HG03432 (cell line): ENCODE results near the gene SCML2.
"Not testable (repeated sequence)": the region's sequence is repeated elsewhere in the genome, so short reads cannot be mapped to it uniquely, and the experiment has no call there.

ENCODE experiments used
- ATAC-seq: cut with Tn5 transposase; IDR thresholded peaks from one replicate; pipeline ENCODE4 v1.9.1; 2021; ENCODE audit warnings: mild to moderate bottlenecking, moderate library complexity; ENCODE audit not compliant: unreplicated experiment

Gene SCML2

DNA sequence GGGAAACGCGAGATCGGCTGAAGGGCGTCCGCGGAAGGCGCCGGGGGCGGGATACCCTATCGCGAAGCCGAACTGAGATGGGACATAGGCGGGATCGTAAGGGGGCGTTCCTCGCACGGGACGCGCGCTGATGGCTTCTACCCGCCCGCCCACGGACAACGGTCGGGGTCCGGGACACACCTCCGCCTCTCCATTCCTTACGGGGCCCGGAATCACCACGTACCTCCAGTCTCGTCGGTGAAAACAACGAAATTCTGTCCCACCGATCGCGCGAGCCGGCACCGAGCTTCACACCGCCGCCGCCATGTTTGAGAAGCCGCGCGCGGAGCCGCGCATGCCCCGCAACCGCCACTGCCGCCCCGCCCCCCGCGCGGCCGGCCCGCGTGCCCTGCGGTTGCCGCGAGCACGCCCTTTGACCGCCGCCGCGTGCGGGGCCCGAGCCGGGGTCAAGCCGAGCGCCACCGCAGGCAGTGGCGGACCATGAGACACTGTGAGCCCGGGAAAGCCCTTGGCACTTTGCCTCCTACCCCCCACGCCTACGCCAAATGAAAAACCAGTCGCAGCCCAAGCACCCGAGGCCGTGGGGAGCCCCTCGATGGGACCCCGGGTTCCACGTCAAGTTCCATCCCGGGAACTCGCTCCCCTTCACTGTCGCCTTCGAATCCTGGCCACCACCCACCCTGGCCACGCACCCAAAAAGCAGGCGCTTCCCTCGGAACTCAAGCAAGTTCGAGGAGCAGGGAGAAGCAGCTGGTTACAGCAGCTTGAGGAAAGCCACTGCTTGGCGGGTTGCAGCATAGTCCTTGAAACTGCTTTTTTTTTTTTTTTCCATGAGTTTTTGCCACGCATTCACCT, at the start of gene SCML2:
TSS of gene SCML2 (minus strand) at position 320 of the 855 bp plus-strand sequence. CDS start 20,617 bp downstream, outside the sequence.
- no peak for ATAC-seq

DNA sequence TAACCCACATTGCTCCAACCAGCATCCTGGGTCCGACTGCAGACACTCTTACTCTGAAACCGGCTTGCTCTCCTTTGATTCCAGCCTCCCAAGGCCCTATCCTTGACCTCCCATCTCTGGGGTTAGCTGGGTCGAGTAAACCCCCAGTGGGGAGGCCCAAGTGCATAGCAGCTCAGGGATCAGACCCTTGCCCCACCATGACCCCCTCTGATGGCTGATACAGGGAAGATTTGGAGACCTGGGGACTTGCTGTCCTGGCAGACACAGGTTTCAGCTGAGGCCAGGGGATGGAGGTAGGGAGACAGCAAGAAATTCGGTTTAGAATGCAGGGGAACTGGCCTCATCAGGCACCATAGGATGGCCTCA, 47.3 kb upstream of the SCML2 start:
- no peak for ATAC-seq

DNA sequence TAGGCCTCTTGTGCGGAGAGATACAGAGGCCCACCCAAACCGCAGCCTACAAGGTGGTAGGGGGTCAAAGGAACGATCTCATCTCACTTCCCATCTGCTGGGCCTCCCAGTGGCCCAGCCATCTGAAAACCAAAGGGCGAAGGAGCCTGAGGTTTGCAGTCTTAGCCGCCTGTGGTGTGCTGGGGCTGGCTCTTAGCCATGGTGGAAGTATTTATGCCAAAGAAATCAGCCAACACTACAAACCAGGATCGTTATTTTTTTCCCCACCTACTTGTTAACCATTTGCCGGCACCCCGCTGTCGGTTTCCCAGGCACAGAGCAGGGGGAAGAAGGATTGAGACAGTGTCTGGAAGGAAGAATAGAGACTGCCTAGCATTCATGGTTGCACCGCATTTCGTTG, 40.0 kb upstream of the SCML2 start:
- no peak for ATAC-seq

DNA sequence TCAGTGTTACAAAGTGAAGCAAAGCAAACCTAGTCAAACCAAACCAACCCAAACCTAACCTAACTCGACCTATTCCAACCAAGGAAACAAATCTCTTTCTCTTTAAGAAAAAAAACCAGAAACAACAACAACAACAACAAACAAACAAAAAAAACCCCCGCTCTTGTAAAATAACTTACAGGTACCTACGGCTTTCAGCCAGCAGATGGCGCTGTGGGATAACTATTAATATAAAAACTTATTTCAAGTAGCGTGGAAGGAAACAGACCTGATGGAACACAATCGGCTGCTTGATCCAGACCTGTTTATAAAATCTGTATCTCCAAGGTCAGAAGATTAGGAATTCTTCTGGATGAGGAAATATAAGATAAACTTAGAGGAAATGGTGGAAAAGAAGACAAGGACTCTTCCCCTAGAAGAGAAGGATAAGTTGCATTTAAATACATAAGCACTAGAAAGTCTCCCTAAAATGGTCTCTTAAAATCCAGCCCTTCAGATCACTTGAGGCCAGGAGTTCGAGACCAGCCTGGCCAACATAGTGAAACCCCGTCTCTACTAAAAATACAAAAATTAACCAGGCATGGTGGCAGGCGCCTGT, 36.6 kb upstream of the SCML2 start:
- no peak for ATAC-seq

DNA sequence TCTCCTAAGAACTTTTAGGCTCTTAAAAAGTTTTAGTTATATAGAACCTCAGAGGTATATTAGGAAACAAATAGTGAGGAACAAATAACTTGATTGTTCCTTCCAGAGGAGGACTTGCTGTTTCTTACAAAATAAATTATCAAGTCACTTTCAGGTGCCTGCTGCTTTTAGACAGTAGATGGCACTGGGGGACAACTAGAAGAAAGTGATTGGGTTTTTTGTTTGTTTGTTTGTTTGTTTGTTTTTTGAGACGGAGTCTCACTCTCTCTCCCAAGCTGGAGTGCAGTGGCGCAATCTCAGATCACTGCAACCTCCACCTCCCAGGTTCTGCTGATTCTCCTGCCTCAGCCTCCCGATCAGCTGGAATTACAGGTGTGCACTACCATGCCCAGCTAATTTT, 35.5 kb upstream of the SCML2 start:
- ATAC-seq = no peak

DNA sequence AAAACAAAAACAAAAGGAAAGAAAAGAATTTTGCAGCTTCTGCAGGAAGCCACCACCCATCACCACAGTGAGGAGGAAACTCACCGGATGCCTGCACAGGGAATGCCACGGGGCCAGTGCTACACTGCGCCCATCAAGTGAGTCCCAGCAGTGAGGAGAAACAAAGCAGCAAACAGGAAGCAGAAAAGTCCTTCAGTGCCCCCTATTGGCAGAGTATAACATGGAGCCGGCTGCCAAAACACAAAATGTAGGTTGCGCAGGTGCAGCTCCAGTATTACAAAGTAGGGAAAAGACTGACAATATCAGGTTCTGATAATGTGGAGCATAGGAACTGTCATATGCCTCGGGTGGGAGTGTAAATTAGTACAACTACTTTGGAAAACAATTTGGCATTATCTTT, 23.3 kb upstream of the SCML2 start:
- ATAC-seq = no peak

DNA sequence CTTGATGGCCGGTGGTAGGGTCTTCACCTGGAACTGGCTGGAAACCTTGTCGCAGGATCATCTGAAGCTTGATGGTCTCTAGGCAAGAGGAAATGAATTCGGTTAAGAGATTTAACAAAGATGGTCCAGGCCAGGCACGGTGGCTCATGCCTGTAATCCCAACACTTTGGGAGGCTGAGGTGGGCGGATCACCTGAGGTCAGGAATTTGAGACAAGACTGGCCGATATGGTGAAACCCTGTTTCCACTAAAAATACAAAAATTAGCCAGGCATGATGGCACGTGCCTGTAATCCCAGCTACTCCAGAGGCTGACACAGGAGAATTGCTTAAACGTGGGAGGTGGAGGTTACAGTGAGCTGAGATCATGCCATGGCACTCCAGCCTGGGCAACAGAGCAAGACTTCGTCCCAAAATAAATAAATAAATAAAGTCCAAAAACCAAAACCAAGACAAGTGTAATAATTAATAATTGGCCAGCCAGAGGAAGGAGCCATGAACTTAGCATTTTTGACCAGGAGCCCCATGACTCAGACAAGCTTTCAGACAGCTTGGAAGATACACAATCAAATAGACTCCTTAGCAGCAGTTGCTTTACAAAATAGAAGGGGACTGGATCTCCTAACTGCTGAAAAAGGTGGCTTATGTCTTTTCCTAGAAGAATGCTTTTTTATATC, 20.8 kb upstream of the SCML2 start:
- ATAC-seq = not testable (repeated sequence)

DNA sequence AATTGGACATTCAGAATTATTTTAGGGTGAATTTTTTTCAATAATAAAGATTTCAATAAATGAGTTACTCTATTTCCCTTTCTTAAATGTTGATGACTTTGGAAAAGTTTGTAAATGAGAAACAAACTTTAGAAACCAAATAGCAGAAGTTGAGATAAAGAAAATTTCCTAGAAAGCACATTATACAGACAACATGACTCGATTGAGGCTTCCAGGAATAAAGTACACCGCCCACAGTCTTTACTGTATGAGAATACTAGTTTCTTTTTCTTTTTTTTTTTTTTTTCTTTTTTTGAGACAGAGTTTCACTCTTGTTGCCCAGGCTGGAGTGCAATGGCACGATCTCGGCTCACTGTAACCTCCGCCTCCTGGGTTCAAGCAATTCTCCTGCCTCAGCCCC, 14.6 kb upstream of the SCML2 start:
- ATAC-seq = not testable (repeated sequence)

DNA sequence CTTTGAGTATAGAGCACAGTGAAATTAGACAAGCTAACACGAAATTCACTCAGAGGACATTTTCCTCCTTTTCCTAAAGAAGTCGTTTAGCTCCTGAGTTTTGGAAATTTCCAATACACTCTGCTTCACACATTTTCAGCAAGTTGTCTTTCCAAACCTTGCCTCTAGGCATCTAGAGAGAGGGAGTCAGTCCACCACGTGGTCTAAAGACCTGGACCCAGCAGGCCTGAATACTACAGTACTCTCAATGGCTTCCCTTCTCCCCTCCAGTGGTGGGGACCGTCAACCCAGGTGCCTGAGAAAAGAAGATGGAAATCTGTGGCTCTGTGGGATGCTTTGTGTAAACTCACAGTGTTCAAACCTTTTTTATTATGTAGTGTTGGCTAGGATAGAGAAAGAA, 13.9 kb upstream of the SCML2 start:
- no peak for ATAC-seq

DNA sequence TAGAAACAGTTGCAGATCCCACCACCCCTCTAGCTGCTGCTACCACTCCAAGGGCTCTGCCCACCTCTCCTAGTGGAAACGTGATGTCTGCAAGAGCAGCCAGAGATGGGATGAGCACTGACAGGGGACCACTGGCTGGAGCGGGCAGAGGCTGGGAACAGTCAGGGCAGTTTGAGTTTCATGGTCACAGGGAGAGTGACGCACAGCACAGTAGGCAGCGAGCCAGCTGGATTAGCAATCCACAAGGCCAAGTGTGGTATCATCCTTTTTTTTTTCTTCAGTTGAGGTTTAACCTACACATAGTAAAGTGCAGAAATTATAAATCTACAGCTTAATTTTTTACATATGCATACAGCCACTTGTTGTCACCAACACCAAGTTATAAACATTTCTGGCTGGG, 6.4 kb upstream of the SCML2 start:
- ATAC-seq = no peak

DNA sequence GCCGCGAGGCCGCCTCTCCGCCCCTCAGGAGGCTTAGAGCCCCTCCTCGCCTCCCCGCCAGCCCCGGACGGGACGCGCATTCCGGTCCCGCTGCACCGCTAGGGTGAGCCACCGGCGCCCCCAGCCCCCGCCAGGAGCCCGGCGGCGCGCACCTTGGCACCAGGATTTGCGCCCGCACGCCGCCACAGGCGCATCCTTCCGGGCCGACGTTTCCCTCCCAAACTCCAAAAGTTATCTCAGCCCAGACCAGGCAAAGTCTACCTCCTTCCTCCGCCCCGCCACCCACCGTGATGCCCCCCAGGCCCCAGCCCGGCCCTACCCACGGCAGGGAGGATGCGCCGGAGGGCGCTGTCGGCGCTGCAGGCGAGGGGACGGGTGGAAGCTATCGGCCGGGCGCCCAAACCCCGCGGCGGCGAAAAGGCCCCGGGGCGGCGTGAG, 538 bp downstream of the SCML2 start:
- no peak for ATAC-seq

DNA sequence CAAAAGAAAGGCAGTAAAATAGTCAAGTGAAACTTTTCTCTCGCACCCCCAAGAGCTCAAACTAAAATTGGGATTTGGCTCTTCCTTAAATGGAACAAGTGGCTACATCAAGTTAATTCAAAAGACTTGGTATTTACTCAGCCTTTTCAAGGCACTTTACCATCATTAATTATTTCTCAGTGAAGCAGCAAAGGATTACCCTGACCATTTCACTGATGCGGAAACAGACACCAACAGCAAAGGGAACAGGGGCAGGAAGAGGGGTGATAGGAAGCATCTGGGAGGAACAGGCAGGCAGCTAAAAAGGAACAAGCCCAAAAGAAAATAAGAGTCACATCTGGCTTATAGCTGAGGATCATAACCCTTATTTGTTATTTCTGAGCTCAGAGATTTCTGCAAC, 2.7 kb downstream of the SCML2 start:
- ATAC-seq = no peak

DNA sequence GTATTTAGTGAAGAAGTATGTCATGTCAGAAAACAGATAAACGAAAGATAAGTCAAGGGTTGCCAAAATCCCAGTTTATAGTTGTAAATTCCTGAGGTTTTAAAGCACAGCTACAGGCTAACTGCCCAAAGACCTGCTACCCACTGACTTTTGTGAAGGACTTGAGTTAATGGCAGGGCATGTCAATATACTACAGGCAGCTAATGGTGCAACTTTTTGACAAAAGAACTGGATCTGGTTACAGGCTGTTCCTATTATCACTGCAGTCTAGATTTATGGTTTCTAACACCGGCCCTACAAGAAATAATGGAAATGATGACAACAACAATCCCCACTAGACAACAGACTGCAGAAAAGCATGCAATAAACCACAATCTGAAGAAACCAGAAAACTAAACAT, 6.4 kb downstream of the SCML2 start:
- ATAC-seq = no peak

DNA sequence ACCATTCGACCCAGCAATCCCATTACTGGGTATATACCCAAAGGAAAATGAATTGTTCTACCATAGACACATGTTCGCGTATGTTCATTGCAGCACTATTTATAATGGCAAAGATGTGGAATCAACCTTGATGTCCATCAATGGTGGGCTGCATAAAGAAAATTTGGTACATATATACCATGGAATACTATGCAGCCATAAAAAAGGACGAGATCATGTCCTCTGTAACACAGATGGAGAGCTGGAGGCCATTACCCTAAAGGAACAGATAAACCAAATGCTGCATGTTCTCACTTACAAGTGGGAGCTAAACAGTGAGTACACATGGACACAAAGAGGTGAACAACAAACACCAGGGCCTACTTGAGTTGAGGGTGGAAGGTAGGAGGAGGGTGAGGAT, 45.1 kb downstream of the SCML2 start:
- no peak for ATAC-seq

DNA sequence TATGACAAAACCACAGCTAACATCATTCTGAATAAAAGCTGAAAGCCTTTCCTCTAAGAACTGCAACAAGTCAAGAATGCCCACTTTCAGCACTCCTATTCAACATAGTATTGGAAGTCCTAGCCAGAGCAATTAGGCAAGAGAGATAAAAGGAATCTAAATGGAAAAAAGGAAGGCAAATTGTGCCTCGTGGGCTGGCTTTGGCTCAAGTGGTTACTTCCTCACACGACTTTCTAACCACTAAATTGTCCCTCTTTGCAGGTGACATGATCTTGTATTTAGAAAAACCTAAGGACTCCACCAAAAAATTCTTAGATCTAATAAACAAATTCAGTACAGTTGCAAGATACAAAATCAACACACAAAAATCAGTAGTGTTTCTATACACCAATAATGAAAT, 57.2 kb downstream of the SCML2 start:
- no peak for ATAC-seq

DNA sequence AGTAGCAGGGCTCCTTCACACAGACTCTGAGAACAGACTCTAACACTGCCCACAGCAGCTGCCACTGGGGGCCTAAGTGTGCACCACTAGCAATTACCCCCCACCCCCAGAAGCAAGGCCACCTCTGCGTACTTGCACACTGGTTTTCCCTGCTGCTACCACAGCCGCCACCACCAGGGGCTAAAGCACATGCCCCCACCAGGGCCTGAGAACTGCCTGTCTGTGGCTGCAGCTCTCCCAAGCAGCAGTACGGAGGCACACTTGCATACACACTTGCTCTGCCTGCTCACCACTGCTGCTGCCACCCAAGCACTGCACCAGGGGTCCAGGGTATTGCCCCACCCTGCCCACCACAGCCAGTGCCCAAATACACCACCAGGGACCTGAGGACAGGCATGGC, 59.6 kb downstream of the SCML2 start:
- ATAC-seq = no peak

DNA sequence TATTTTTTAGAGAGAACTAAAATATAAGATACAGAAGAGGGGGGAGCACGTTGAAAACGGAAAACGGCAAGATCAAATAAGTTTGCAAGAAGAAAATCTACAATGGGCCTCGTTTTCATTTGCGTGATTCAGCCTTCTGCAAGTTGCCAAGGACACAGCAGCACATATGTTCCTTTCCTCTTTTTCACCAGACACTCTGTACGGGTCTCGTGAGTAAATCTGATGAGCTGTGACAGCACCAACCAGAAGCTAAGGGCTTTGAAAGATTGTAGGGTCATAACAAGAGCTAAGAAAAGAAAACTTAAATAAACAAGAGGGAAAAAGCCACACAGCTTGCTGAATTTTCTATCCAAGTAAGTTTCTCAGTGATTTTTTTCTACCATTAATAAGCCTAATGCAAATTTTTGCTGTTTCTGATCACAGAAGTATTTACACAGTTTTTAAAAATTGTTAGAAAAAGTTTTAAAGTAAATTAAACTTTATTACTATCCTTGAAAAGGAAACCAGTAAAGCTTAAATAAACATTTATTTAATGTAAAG, 63.4 kb downstream of the SCML2 start:
- no peak for ATAC-seq

DNA sequence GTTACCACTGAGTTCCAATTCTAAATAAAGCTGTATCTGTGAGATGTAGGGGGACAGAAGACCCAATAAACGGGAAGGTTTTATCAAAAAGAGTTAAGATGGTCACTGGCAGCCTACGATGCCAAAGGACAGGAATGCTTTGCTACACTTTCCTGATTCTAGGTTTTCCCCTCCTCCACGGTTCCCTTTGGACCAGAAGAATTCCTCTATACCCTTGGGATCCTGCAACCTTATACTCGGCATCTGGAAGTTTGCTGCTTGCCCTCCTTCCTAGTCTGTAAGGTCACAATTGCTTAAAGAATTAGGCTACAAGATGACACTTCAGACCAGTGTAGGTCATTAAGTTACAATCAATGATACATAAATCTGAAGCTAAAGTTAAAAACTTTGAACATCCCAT, 64.3 kb downstream of the SCML2 start:
- ATAC-seq = no peak

DNA sequence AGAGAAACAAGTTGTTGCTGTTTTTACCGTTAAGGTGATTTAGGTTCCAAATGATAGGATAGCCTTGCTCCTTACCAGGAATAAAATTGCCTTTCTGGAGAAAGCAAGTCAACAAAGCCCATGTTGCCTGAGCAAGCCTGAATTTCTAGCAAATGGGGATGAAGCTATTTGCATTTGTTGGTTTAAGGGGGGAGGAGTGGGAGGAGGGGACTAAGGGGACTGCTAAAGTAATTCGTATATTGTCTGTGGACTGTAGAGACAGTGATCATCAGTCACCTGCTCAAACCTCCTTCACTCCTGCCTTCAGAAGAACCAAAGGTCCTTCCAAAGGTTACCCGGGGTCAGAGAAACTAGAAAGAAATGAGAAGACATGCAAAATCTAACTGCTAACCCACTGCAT, 65.8 kb downstream of the SCML2 start:
- no peak for ATAC-seq

DNA sequence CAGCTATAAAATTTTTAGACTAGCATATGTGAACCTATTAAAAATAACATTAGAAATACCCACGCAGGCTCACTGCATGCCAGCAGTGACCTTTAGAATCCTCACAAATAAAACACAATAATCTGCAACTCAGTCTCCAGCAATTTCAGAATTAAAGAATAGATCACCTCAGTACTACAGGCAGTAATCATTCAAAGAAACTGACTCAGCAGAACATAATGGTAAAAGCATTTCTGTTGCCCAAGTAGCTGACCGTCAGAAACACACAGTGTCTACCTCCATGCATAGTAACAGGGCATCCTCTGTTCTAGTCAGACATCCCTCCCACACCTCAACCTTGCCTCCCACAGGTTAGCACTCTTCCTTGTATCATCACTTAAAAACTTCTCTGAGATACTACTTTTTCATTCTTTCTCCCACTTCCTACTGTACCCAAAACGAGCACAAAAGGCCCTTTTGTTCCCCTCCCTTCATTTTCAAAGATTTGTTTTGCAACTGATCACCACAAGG, 68.1 kb downstream of the SCML2 start:
- no peak for ATAC-seq

DNA sequence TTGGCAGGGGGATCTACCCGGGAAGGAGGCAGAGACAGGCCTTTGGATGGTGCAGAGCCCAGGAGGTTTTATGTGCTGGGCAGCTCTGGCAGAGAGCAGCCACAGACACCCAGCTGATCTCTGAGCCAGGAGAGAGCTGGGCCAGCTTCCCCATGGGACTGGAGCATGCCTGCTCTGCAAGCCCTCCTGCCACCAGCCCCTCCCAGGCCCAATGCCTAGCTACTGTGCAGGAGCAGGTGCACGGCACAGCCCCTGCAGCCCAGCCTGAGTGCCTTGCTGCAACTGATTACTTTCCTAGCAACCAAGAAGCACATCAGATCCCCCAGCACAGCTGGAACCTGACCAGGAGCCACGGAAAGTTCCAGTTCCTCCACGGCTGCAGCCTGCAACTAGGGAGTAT, 76.0 kb downstream of the SCML2 start:
- no peak for ATAC-seq

DNA sequence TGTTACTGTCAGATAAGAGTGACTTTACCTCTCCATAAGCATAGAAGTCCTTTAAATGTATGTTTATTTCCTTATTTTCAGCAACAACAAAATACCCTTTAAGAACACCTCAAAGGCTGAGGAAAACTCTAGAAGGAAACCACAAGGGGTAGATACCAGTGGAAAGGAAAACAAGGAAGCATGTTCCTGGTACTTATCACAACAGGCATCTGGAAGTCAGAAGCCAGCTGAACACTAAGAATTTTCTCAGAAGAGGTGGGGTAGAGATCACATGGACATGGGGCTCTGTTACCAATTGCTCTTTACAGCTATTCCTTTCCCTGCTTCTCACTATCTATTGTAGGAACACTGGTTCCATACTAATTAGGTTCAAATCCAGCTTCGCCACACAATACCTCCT, 82.3 kb downstream of the SCML2 start:
- ATAC-seq = no peak
